Liver (tissue), 9 donors: ENCODE measurements around the gene PAIP2. TPM values are rescaled to one million over a fixed set of nuclear protein-coding genes. Genes with fewer than 3 reads are reported as not detected.

Experiments used
- DNase-seq: peaks from one replicate; pipeline ENCODE4 v3.0.0-alpha.2; 2017; ENCODE audit warnings: low spot score
- H3K27ac ChIP-seq, 2 donors: one replicate each; pipeline ENCODE4 v1.7.0; 2013; ENCODE audit warnings: inconsistent platforms in 2 of 2, low read length in 2 of 2, control low read depth in 1 of 2, low read depth in 1 of 2, mild to moderate bottlenecking in 1 of 2
- H3K27me3 ChIP-seq, 4 donors: one replicate each; pipeline versions ENCODE4 v1.6.1 to v1.7.0; 2013; ENCODE audit warnings: low read length in 3 of 4, inconsistent platforms in 1 of 4, mild to moderate bottlenecking in 1 of 4, moderate library complexity in 1 of 4; ENCODE audit not compliant: control insufficient read depth in 4 of 4, insufficient read depth in 4 of 4
- H3K36me3 ChIP-seq, 4 donors: one replicate each; pipeline versions ENCODE4 v1.6.1 to v1.7.0; 2013; ENCODE audit warnings: low read length in 3 of 4, mild to moderate bottlenecking in 3 of 4, low read depth in 1 of 4, moderate library complexity in 1 of 4; ENCODE audit not compliant: control insufficient read depth in 4 of 4, insufficient read depth in 3 of 4
- H3K4me1 ChIP-seq, 4 donors: one replicate each; pipeline versions ENCODE4 v1.6.1 to v1.7.0; 2013; ENCODE audit warnings: low read length in 3 of 4, mild to moderate bottlenecking in 3 of 4, moderate library complexity in 1 of 4; ENCODE audit not compliant: control insufficient read depth in 4 of 4, insufficient read depth in 4 of 4
- H3K4me3 ChIP-seq, 3 donors: one replicate each; pipeline versions ENCODE4 v1.6.1 to v1.7.0; 2013; ENCODE audit warnings: low read length in 3 of 3, control low read depth in 1 of 3, low read depth in 1 of 3, mild to moderate bottlenecking in 1 of 3
- H3K9ac ChIP-seq, 2 donors: one replicate each; pipeline ENCODE4 v1.7.0; 2013; ENCODE audit warnings: low read length in 2 of 2, mild to moderate bottlenecking in 2 of 2, moderate library complexity in 2 of 2, control low read depth in 1 of 2, low read depth in 1 of 2
- H3K9me3 ChIP-seq, 4 donors: one replicate each; pipeline versions ENCODE4 v1.6.1 to v1.7.0; 2013; ENCODE audit warnings: low read length in 3 of 4; ENCODE audit not compliant: control insufficient read depth in 4 of 4
- FOXA1 ChIP-seq: IDR thresholded peaks from 2 replicates; pipeline ENCODE4 v1.6.1; 2016; ENCODE audit warnings: antibody characterized with exemption
- FOXA2 ChIP-seq: IDR thresholded peaks from 2 replicates; pipeline ENCODE4 v1.6.1; 2016; ENCODE audit warnings: antibody characterized with exemption
- GABPA ChIP-seq, 2 donors: IDR thresholded peaks in 1 of 2; conservative IDR thresholded peaks in 1 of 2; 2 replicates each; pipeline ENCODE4 v1.6.1; 2016; ENCODE audit warnings: antibody characterized with exemption in 2 of 2, mild to moderate bottlenecking in 1 of 2, moderate library complexity in 1 of 2
- HNF4A ChIP-seq, 2 donors: conservative IDR thresholded peaks; 2 replicates each; pipeline ENCODE4 v1.6.1; 2016; ENCODE audit warnings: antibody characterized with exemption in 2 of 2, mild to moderate bottlenecking in 2 of 2
- HNF4G ChIP-seq: IDR thresholded peaks from 2 replicates; pipeline ENCODE4 v1.6.1; 2016; ENCODE audit warnings: antibody characterized with exemption
- RAD21 ChIP-seq, 2 donors: IDR thresholded peaks; 2 replicates each; pipeline ENCODE4 v1.6.1; 2016; ENCODE audit warnings: antibody characterized with exemption in 2 of 2, mild to moderate bottlenecking in 2 of 2
- RXRA ChIP-seq, 2 donors: IDR thresholded peaks; 2 replicates each; pipeline ENCODE4 v1.6.1; 2017 to 2018; ENCODE audit warnings: antibody characterized with exemption in 2 of 2, mild to moderate bottlenecking in 1 of 2
- SP1 ChIP-seq: IDR thresholded peaks from 2 replicates; pipeline ENCODE4 v1.6.1; 2018; ENCODE audit warnings: antibody characterized with exemption, mild to moderate bottlenecking
- TAF1 ChIP-seq: conservative IDR thresholded peaks from 2 replicates; pipeline ENCODE4 v1.6.1; 2016; ENCODE audit warnings: antibody characterized with exemption, mild to moderate bottlenecking
- WGBS: extraction: QIAGEN DNeasy Blood & Tissue Kit; methylation state at CpG from one replicate; pipeline ENCODE4 v1.1.7; 2013; 5-methylcytosine and 5-hydroxymethylcytosine counted together
- polyA plus RNA-seq, 2 donors: library from polyadenylated mRNA; stranded (reverse) in 1 of 2; unstranded in 1 of 2; fragments of 200-250 nt in 1 of 2; fragments of >200 nt in 1 of 2; fragmentation: Nextera tagmentation in 1 of 2; extraction: Ambion mirVana in 1 of 2; gene quantifications; one replicate each; pipeline versions ENCODE4 v1.2.1 to v1.2.3, GENCODE V29; 2013 to 2015
- total RNA-seq, 2 donors: library from RNA; depleted of rRNA; stranded (reverse); fragments of >200 nt; gene quantifications; one replicate each; pipeline ENCODE4 v1.2.3, GENCODE V29; 2014
- TF ChIP-seq, protein P1 (sequence below): IDR thresholded peaks from 2 replicates; pipeline ENCODE4 v1.6.1; 2016; ENCODE audit warnings: antibody characterized with exemption
- TF ChIP-seq, protein P2 (sequence below): IDR thresholded peaks from 2 replicates; pipeline ENCODE4 v1.6.1; 2016; ENCODE audit warnings: antibody characterized with exemption, mild to moderate bottlenecking
- TF ChIP-seq, protein P3 (sequence below): fragments of 150-350 bp; IDR thresholded peaks from 2 replicates; pipeline ENCODE4 v1.5.1; 2017; ENCODE audit warnings: improper control_type of control experiment, low read depth, low read length; ENCODE audit not compliant: missing input control
- TF ChIP-seq, protein P4 (sequence below): IDR thresholded peaks from 2 replicates; pipeline ENCODE4 v1.6.1; 2016; ENCODE audit warnings: antibody characterized with exemption
- donor health status: healthy.
- donor health status: healthy.
- donor health status: healthy.
- donor health status: healthy.
- donor health status: healthy.

Gene PAIP2
- total and polyA plus RNA-seq, 4 donors, result 41.5 to 63.2 (median 45.1) TPM

DNA sequence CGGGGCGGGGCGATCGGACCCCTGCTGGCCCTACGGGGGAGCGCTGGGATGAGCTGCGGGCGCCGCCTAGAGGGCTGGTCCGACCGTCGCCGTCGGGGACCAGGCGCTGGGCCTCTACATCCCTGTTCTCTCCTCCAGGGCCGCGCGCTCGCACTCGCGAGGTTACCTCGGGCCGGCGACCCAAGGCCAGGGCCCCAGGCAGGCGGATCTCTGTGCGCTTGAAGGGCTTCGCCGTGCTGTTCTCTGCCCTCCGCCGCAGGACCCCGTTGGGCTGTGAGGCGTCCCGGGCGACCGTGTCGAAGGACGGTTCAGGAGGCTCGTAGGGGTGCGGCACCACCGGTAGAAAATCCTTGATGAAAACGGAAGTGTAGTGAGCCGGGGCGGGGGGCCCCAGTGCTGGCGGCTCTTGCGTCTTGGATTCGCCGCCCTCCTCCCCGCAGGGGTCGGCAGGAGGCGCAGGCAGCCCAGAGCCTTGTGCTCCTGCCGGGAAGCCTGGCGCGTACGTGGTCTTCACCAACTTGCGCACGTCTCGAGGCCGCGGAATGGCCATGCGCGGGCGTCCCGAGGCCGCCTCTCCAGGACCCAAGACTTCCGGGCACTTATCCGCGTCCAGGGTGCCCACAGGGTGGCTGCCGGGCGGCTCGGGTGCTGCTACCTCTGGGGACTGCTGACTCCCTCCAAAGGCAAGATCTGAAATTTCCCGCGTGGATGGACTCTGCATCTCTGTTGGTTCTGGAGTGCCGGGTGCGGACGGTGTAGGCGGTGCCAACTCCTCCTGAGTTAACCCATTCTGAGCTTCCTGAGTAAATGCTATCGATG, 51.2 kb downstream of the PAIP2 start (continued):
- TF ChIP-seq HNF4G (no peak), RAD21 (IDR thresholded peaks at IDR 0.05) (peak; percentile 44 to 58), RXRA (IDR thresholded peaks at IDR 0.05) (no peak), TAF1 (no peak), FOXA2 (no peak)

DNA sequence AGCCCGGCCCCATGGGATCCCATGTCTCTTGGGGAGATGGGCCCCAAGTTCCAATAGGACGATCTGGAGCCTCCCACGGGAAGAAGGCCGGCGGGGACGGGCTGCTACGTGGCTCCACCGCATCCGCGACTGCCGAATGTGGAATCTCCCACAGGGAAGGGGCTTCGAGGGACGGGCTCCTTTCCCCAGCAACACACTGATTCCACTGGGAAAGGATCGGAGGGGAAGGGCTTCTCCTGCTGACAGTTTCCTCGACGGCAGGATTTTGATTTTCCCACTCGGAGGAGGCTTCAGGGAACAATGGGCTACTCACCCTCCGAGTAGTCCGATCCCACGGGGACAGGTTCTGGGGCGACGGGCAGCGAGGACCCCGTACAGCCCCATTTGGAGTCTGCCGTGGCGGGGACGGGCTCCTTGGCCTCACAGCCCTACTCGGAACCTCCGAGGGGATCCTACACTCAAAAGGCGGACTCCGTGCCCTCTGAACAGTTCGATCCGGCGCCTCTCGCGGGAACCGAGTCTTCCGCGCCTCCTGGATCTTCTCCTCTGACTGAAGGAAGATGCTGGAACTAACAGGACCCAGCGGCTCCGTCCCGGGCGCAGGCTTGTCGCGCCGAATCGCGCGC, 52.0 kb downstream of the PAIP2 start:
- TF ChIP-seq HNF4A (conservative IDR thresholded peaks at IDR 0.05), result no peak
- TF ChIP-seq, protein P1, sequence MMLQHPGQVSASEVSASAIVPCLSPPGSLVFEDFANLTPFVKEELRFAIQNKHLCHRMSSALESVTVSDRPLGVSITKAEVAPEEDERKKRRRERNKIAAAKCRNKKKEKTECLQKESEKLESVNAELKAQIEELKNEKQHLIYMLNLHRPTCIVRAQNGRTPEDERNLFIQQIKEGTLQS, result no peak
- no peak for TF ChIP-seq FOXA2
- TF ChIP-seq, protein P2, sequence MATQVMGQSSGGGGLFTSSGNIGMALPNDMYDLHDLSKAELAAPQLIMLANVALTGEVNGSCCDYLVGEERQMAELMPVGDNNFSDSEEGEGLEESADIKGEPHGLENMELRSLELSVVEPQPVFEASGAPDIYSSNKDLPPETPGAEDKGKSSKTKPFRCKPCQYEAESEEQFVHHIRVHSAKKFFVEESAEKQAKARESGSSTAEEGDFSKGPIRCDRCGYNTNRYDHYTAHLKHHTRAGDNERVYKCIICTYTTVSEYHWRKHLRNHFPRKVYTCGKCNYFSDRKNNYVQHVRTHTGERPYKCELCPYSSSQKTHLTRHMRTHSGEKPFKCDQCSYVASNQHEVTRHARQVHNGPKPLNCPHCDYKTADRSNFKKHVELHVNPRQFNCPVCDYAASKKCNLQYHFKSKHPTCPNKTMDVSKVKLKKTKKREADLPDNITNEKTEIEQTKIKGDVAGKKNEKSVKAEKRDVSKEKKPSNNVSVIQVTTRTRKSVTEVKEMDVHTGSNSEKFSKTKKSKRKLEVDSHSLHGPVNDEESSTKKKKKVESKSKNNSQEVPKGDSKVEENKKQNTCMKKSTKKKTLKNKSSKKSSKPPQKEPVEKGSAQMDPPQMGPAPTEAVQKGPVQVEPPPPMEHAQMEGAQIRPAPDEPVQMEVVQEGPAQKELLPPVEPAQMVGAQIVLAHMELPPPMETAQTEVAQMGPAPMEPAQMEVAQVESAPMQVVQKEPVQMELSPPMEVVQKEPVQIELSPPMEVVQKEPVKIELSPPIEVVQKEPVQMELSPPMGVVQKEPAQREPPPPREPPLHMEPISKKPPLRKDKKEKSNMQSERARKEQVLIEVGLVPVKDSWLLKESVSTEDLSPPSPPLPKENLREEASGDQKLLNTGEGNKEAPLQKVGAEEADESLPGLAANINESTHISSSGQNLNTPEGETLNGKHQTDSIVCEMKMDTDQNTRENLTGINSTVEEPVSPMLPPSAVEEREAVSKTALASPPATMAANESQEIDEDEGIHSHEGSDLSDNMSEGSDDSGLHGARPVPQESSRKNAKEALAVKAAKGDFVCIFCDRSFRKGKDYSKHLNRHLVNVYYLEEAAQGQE, result no peak
- peak overlapping the region in 1 of 2 donors; percentile 3 for H3K27ac ChIP-seq
- H3K4me1 ChIP-seq, result peaks cover 9 to 19% (median 17%) of the 10 kb centered on the region in 4 donors
- no peak overlapping the region for H3K9ac ChIP-seq
- whole genome bisulfite sequencing, result 13% methylated on average over 49 of the region's 49 CpGs
- H3K9me3 ChIP-seq, result no peaks in the 10 kb centered on the region
- H3K36me3 ChIP-seq, result peaks cover 0 to 1% (median 0%) of the 10 kb centered on the region in 4 donors
- peak overlapping the region in 2 of 3 donors; percentile 53 to 59 for H3K4me3 ChIP-seq
- H3K27me3 ChIP-seq, result peaks cover 0 to 3% (median 0%) of the 10 kb centered on the region in 4 donors
- no peak for DNase-seq

DNA sequence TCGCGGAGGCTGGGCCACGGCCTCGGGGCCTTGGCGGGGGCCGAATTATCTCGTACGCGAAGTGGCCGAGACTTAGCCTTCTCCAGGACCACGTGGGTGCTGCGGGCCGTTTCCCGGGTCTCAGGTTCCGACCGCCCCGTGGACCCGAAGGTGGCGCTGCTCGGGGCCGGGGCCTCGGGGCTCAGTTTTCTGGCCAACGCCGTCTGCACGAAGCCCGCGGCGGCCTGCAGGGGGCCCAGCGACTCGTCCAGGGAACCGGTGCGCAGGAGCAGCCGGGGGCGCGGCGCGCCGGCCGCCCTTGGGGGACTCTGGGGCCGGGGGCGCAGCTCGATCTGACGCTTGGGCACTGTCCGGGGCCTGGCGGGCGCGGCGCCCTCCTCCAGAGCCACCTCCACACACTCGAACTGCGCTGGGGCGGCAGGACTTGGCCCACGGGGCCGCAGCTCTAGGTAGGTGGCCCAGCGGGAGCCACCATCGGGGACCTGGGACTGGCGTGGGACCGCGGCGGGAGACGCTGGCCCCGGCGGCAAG, 52.5 kb downstream of the PAIP2 start:
- no peak for TF ChIP-seq FOXA2
- TF ChIP-seq SP1, result no peak
- no peak for TF ChIP-seq GABPA (IDR thresholded peaks at IDR 0.05 in 1 of 2, conservative IDR thresholded peaks at IDR 0.05 in 1 of 2)
- TF ChIP-seq, protein P3, sequence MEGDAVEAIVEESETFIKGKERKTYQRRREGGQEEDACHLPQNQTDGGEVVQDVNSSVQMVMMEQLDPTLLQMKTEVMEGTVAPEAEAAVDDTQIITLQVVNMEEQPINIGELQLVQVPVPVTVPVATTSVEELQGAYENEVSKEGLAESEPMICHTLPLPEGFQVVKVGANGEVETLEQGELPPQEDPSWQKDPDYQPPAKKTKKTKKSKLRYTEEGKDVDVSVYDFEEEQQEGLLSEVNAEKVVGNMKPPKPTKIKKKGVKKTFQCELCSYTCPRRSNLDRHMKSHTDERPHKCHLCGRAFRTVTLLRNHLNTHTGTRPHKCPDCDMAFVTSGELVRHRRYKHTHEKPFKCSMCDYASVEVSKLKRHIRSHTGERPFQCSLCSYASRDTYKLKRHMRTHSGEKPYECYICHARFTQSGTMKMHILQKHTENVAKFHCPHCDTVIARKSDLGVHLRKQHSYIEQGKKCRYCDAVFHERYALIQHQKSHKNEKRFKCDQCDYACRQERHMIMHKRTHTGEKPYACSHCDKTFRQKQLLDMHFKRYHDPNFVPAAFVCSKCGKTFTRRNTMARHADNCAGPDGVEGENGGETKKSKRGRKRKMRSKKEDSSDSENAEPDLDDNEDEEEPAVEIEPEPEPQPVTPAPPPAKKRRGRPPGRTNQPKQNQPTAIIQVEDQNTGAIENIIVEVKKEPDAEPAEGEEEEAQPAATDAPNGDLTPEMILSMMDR, result peak; percentile 36
- TF ChIP-seq, protein P4, sequence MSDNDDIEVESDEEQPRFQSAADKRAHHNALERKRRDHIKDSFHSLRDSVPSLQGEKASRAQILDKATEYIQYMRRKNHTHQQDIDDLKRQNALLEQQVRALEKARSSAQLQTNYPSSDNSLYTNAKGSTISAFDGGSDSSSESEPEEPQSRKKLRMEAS, result no peak
- peak in 1 of 2 donors; percentile 32 for TF ChIP-seq RAD21 (IDR thresholded peaks at IDR 0.05)
- TF ChIP-seq FOXA1, result no peak
- Histone ChIP-seq H3K4me1 (peaks cover 9 to 19% (median 17%) of the 10 kb centered on the region in 4 donors), H3K27ac (peak overlapping the region; percentile 65 to 69), H3K36me3 (peaks cover 0 to 1% (median 0%) of the 10 kb centered on the region in 4 donors), H3K4me3 (peak overlapping the region; percentile 16 to 59 (median 42)), H3K9me3 (no peaks in the 10 kb centered on the region), H3K27me3 (peaks cover 0 to 3% (median 0%) of the 10 kb centered on the region in 4 donors), H3K9ac (no peak overlapping the region)
- 8% methylated on average over 62 of the region's 62 CpGs for WGBS
- no peak for DNase-seq
